ENCODE measurements around the gene C11orf97. TPM values are rescaled to one million over a fixed set of nuclear protein-coding genes. Genes with fewer than 3 reads are reported as not detected.

C11orf97 gene
- total RNA-seq, 1 donor from 2014 or later: not detected

GRCh38 chr11:94526645-94527438 lies 14.6 kb downstream of the C11orf97 start:
- Mint-ChIP-seq H3K27me3 (ENCODE audit: low read depth, unreplicated experiment) (peaks cover 2% of the 10 kb centered on the region), H3K27ac (ENCODE audit: unreplicated experiment) (no peak overlapping the region), H3K36me3 (ENCODE audit: low read depth, unreplicated experiment) (no peaks in the 10 kb centered on the region), H3K4me1 (ENCODE audit: low read depth, unreplicated experiment) (peaks cover 14% of the 10 kb centered on the region), H3K4me3 (ENCODE audit: unreplicated experiment) (no peak overlapping the region), H3K9me3 (ENCODE audit: unreplicated experiment) (peaks cover 3% of the 10 kb centered on the region)
- FAIRE-seq (no peak), DNase-seq (ENCODE audit: low read depth) (peak; percentile 13)
- Histone ChIP-seq H3K9ac (ENCODE audit: low read length) (no peak overlapping the region), H2AFZ (ENCODE audit: low read depth, low read length) (no peak overlapping the region), H3K27ac (ENCODE audit: low read depth, low read length) (no peak overlapping the region), H3K4me3 (ENCODE audit: insufficient read depth, low read depth, low read length) (no peak overlapping the region), H3K36me3 (ENCODE audit: insufficient read depth, low read length) (no peaks in the 10 kb centered on the region), H3K9me3 (ENCODE audit: insufficient read depth, low read depth, low read length) (no peaks in the 10 kb centered on the region), H3K4me1 (ENCODE audit: insufficient read depth, low read length) (no peaks in the 10 kb centered on the region), H3K27me3 (ENCODE audit: insufficient read depth, low read length) (no peaks in the 10 kb centered on the region), H3K79me2 (ENCODE audit: insufficient read depth, low read length) (no peaks in the 10 kb centered on the region), H4K20me1 (ENCODE audit: insufficient read depth, low read length) (no peaks in the 10 kb centered on the region), H3K4me2 (ENCODE audit: low read length) (no peak overlapping the region)
- TF ChIP-seq EZH2 (IDR thresholded peaks at IDR 0.05; ENCODE audit: insufficient read depth, low read length): no peak

- Histone ChIP-seq H3K4me3 (ENCODE audit: insufficient read depth, low read depth, low read length) (no peak overlapping the region), H3K9me3 (ENCODE audit: insufficient read depth, low read depth, low read length) (no peaks in the 10 kb centered on the region), H3K4me1 (ENCODE audit: insufficient read depth, low read length) (no peaks in the 10 kb centered on the region), H3K79me2 (ENCODE audit: insufficient read depth, low read length) (no peaks in the 10 kb centered on the region), H3K4me2 (ENCODE audit: low read length) (no peak overlapping the region), H4K20me1 (ENCODE audit: insufficient read depth, low read length) (no peaks in the 10 kb centered on the region), H3K36me3 (ENCODE audit: insufficient read depth, low read length) (no peaks in the 10 kb centered on the region), H3K27me3 (ENCODE audit: insufficient read depth, low read length) (no peaks in the 10 kb centered on the region), H2AFZ (ENCODE audit: low read depth, low read length) (no peak overlapping the region), H3K9ac (ENCODE audit: low read length) (no peak overlapping the region), H3K27ac (ENCODE audit: low read depth, low read length) (no peak overlapping the region)
- TF ChIP-seq EZH2 (IDR thresholded peaks at IDR 0.05; ENCODE audit: insufficient read depth, low read length): no peak
- TF ChIP-seq CTCF (IDR thresholded peaks at IDR 0.05; ENCODE audit: insufficient read depth, low read depth, low read length): no peak
- H3K36me3 Mint-ChIP-seq (ENCODE audit: low read depth, unreplicated experiment): no peaks in the 10 kb centered on the region
- peaks cover 14% of the 10 kb centered on the region for H3K4me1 Mint-ChIP-seq (ENCODE audit: low read depth, unreplicated experiment)
- no peak overlapping the region for H3K27ac Mint-ChIP-seq (ENCODE audit: unreplicated experiment)
- FAIRE-seq (peak; percentile 23), DNase-seq (ENCODE audit: low read depth) (no peak)
- H3K4me3 Mint-ChIP-seq (ENCODE audit: unreplicated experiment): no peak overlapping the region
- no peaks in the 10 kb centered on the region for H3K27me3 Mint-ChIP-seq (ENCODE audit: low read depth, unreplicated experiment)
- H3K9me3 Mint-ChIP-seq (ENCODE audit: unreplicated experiment): peaks cover 3% of the 10 kb centered on the region
Observed at GRCh38 chr11:94528551-94528950, 16.3 kb downstream of the C11orf97 start.

GRCh38 chr11:94532211-94532610 lies 19.9 kb downstream of the C11orf97 start:
- DNase-seq (ENCODE audit: low read depth): no peak
- Histone ChIP-seq H3K9me3 (ENCODE audit: insufficient read depth, low read depth, low read length) (no peaks in the 10 kb centered on the region), H3K27ac (ENCODE audit: low read depth, low read length) (no peak overlapping the region), H4K20me1 (ENCODE audit: insufficient read depth, low read length) (no peaks in the 10 kb centered on the region), H3K79me2 (ENCODE audit: insufficient read depth, low read length) (no peaks in the 10 kb centered on the region), H3K4me3 (ENCODE audit: insufficient read depth, low read depth, low read length) (no peak overlapping the region), H3K4me2 (ENCODE audit: low read length) (no peak overlapping the region), H3K9ac (ENCODE audit: low read length) (no peak overlapping the region), H3K4me1 (ENCODE audit: insufficient read depth, low read length) (no peaks in the 10 kb centered on the region), H3K27me3 (ENCODE audit: insufficient read depth, low read length) (no peaks in the 10 kb centered on the region), H3K36me3 (ENCODE audit: insufficient read depth, low read length) (no peaks in the 10 kb centered on the region), H2AFZ (ENCODE audit: low read depth, low read length) (no peak overlapping the region)
- TF ChIP-seq EZH2 (IDR thresholded peaks at IDR 0.05; ENCODE audit: insufficient read depth, low read length): no peak
- no peak for TF ChIP-seq CTCF (IDR thresholded peaks at IDR 0.05; ENCODE audit: insufficient read depth, low read depth, low read length)
- Mint-ChIP-seq H3K4me1 (ENCODE audit: low read depth, unreplicated experiment) (peaks cover 4% of the 10 kb centered on the region), H3K27me3 (ENCODE audit: low read depth, unreplicated experiment) (no peaks in the 10 kb centered on the region), H3K27ac (ENCODE audit: unreplicated experiment) (no peak overlapping the region), H3K4me3 (ENCODE audit: unreplicated experiment) (no peak overlapping the region), H3K36me3 (ENCODE audit: low read depth, unreplicated experiment) (no peaks in the 10 kb centered on the region), H3K9me3 (ENCODE audit: unreplicated experiment) (peaks cover 2% of the 10 kb centered on the region)
- FAIRE-seq: no peak

Data from astrocyte (in vitro differentiated cells and primary cell).